H9 (cell line): ENCODE data around the gene PPARG. TPM values are rescaled to one million over a fixed set of nuclear protein-coding genes. Genes with fewer than 3 reads are reported as not detected.

Experiments
- DNase-seq: peaks from one replicate; pipeline ENCODE4 v3.0.0-alpha.2; 2017
- H2AFZ ChIP-seq: one replicate; pipeline ENCODE4 v1.6.1; 2013; ENCODE audit warnings: mild to moderate bottlenecking, low read length, control low read depth, moderate library complexity
- H2AK5ac ChIP-seq: 2 replicates; pipeline ENCODE4 v1.6.1; 2013; ENCODE audit warnings: low read length, control low read depth, mixed read lengths; ENCODE audit not compliant: insufficient read length
- H2BK120ac ChIP-seq: one replicate; pipeline ENCODE4 v1.6.1; 2013; ENCODE audit warnings: low read depth, mild to moderate bottlenecking, low read length, control low read depth, inconsistent platforms; ENCODE audit not compliant: poor library complexity, severe bottlenecking
- H2BK12ac ChIP-seq: 2 replicates; pipeline ENCODE4 v1.6.1; 2013; ENCODE audit warnings: low read length, control low read depth, mixed read lengths, low read depth; ENCODE audit not compliant: insufficient read length
- H2BK15ac ChIP-seq: 2 replicates; pipeline ENCODE4 v1.6.1; 2013; ENCODE audit warnings: low read depth, low read length, control low read depth
- H2BK20ac ChIP-seq: one replicate; pipeline ENCODE4 v1.6.1; 2013; ENCODE audit warnings: low read depth, mild to moderate bottlenecking, low read length, control low read depth, inconsistent platforms; ENCODE audit not compliant: poor library complexity, severe bottlenecking
- H2BK5ac ChIP-seq: 2 replicates; pipeline ENCODE4 v1.6.1; 2013; ENCODE audit warnings: low read length, control low read depth, mixed read lengths; ENCODE audit not compliant: insufficient read length
- H3K14ac ChIP-seq: 2 replicates; pipeline ENCODE4 v1.6.1; 2013; ENCODE audit warnings: low read length, control low read depth; ENCODE audit not compliant: insufficient read depth
- H3K18ac ChIP-seq: 2 replicates; pipeline ENCODE4 v1.6.1; 2013; ENCODE audit warnings: low read depth, mild to moderate bottlenecking, mixed read lengths, low read length, control low read depth; ENCODE audit not compliant: insufficient read length
- H3K23ac ChIP-seq: 2 replicates; pipeline ENCODE4 v1.6.1; 2013; ENCODE audit warnings: low read length, control low read depth, mixed read lengths, low read depth; ENCODE audit not compliant: insufficient read length
- H3K23me2 ChIP-seq: 2 replicates; pipeline ENCODE4 v1.6.1; 2013; ENCODE audit warnings: low read depth, mild to moderate bottlenecking, mixed read lengths, low read length, control low read depth; ENCODE audit not compliant: insufficient read length, poor library complexity, severe bottlenecking
- H3K27ac ChIP-seq: 2 replicates; pipeline ENCODE4 v1.5.1; 2013; ENCODE audit warnings: low read length, control low read depth, mixed read lengths, low read depth; ENCODE audit not compliant: insufficient read length
- H3K27me3 ChIP-seq: 2 replicates; pipeline ENCODE4 v1.6.1; 2013; ENCODE audit warnings: low read length, control low read depth, inconsistent platforms; ENCODE audit not compliant: insufficient read depth
- H3K4ac ChIP-seq: 2 replicates; pipeline ENCODE4 v1.6.1; 2013; ENCODE audit warnings: low read depth, mild to moderate bottlenecking, control low read depth, inconsistent platforms, low read length, moderate library complexity
- H3K4me1 ChIP-seq: 2 replicates; pipeline ENCODE4 v1.6.1; 2013; ENCODE audit warnings: low read length, control low read depth, inconsistent platforms; ENCODE audit not compliant: insufficient read depth
- H3K4me2 ChIP-seq: 2 replicates; pipeline ENCODE4 v1.6.1; 2013; ENCODE audit warnings: low read length, control low read depth, mixed read lengths; ENCODE audit not compliant: insufficient read length, insufficient read depth
- H3K56ac ChIP-seq: 2 replicates; pipeline ENCODE4 v1.6.1; 2013; ENCODE audit warnings: low read depth, mild to moderate bottlenecking, mixed read lengths, low read length, control low read depth; ENCODE audit not compliant: insufficient read length
- H3K79me1 ChIP-seq: 2 replicates; pipeline ENCODE4 v1.6.1; 2013; ENCODE audit warnings: low read depth, mild to moderate bottlenecking, moderate library complexity, low read length, control low read depth, inconsistent platforms; ENCODE audit not compliant: insufficient read depth, poor library complexity, severe bottlenecking
- H3K79me2 ChIP-seq: 2 replicates; pipeline ENCODE4 v1.6.1; 2013; ENCODE audit warnings: low read length, control low read depth, inconsistent platforms; ENCODE audit not compliant: insufficient read depth
- H3K9ac ChIP-seq: 2 replicates; pipeline ENCODE4 v1.6.1; 2013; ENCODE audit warnings: low read length, control low read depth, mixed read lengths; ENCODE audit not compliant: insufficient read length; ENCODE audit errors: extremely low read depth
- H3K9me3 ChIP-seq: one replicate; pipeline ENCODE4 v1.6.1; 2013; ENCODE audit warnings: low read depth, low read length, inconsistent platforms; ENCODE audit not compliant: control insufficient read depth
- H3T11ph ChIP-seq: one replicate; pipeline ENCODE4 v1.6.1; 2013; ENCODE audit warnings: mild to moderate bottlenecking, low read length, control low read depth, inconsistent platforms
- H4K20me1 ChIP-seq: one replicate; pipeline ENCODE4 v1.6.1; 2013; ENCODE audit not compliant: control insufficient read depth, insufficient read length, insufficient read depth
- H4K5ac ChIP-seq: 2 replicates; pipeline ENCODE4 v1.6.1; 2013; ENCODE audit warnings: low read depth, mild to moderate bottlenecking, mixed read lengths, low read length, control low read depth; ENCODE audit not compliant: insufficient read length
- H4K8ac ChIP-seq: replicated peaks from 2 replicates; pipeline ENCODE4 v1.6.1; 2013; ENCODE audit warnings: low read length, control low read depth, mixed read lengths, low read depth; ENCODE audit not compliant: insufficient read length
- H4K91ac ChIP-seq: 2 replicates; pipeline ENCODE4 v1.6.1; 2013; ENCODE audit warnings: low read depth, mild to moderate bottlenecking, moderate library complexity, mixed read lengths, low read length, control low read depth; ENCODE audit not compliant: insufficient read length
- H3K27ac Mint-ChIP-seq, 3 experiments: 2 replicates in 2 of 3; 3 replicates in 1 of 3; pipeline ENCODE4 v1.8.0; 2020 to 2021; ENCODE audit warnings: mixed read lengths in 3 of 3, mild to moderate bottlenecking in 1 of 3, moderate library complexity in 1 of 3
- H3K27me3 Mint-ChIP-seq: 2 replicates; pipeline ENCODE4 v1.8.0; 2021; ENCODE audit warnings: low read depth, mild to moderate bottlenecking, moderate library complexity, mixed read lengths
- H3K36me3 Mint-ChIP-seq, 3 experiments: 2 replicates in 2 of 3; 3 replicates in 1 of 3; pipeline ENCODE4 v1.8.0; 2020 to 2021; ENCODE audit warnings: low read depth in 3 of 3, mixed read lengths in 3 of 3; ENCODE audit not compliant: insufficient read depth in 1 of 3
- H3K4me1 Mint-ChIP-seq, 2 experiments: 2 replicates each; pipeline ENCODE4 v1.8.0; 2020; ENCODE audit warnings: mixed read lengths in 2 of 2
- H3K4me3 Mint-ChIP-seq, 2 experiments: 2 replicates in 1 of 2; 3 replicates in 1 of 2; pipeline ENCODE4 v1.8.0; 2020 to 2021; ENCODE audit warnings: mild to moderate bottlenecking in 2 of 2, mixed read lengths in 2 of 2, moderate library complexity in 1 of 2
- H3K9me3 Mint-ChIP-seq, 2 experiments: 2 replicates in 1 of 2; 3 replicates in 1 of 2; pipeline ENCODE4 v1.8.0; 2020; ENCODE audit warnings: mild to moderate bottlenecking in 2 of 2, mixed read lengths in 2 of 2, moderate library complexity in 1 of 2
- CTCF ChIP-seq: fragments of 200-600 bp; sonication (generic); conservative IDR thresholded peaks from 3 replicates; pipeline ENCODE4 v1.8.0; 2021; ENCODE audit warnings: antibody characterized with exemption, mild to moderate bottlenecking
- WGBS: extraction: QIAGEN DNeasy Blood & Tissue Kit; methylation state at CpG from one replicate; pipeline ENCODE4 v1.1.7; 2013; ENCODE audit warnings: missing lambda C conversion rate, low lambda C conversion rate, mixed read lengths; ENCODE audit not compliant: insufficient read length; ENCODE audit errors: extremely low coverage; 5-methylcytosine and 5-hydroxymethylcytosine counted together
- total RNA-seq: library from RNA; stranded (reverse); gene quantifications from 2 replicates; pipeline ENCODE4 v1.2.1, GENCODE V29; 2021

PPARG gene
- total RNA-seq, 1 experiment from 2014 or later = 0.42 TPM

- no peaks in the 10 kb centered on the region for H3K36me3 Mint-ChIP-seq
- no peak overlapping the region for H3K14ac ChIP-seq
- H3K27ac ChIP-seq = no peak overlapping the region
- H3K23me2 ChIP-seq = no peaks in the 10 kb centered on the region
- no peak overlapping the region for H2AK5ac ChIP-seq
- H4K20me1 ChIP-seq = no peaks in the 10 kb centered on the region
- no peak for DNase-seq
- no peak overlapping the region for H3K9ac ChIP-seq
- no peaks in the 10 kb centered on the region for H3K27me3 ChIP-seq
- no peaks in the 10 kb centered on the region for H3K79me2 ChIP-seq
- no peaks in the 10 kb centered on the region for H3K4me1 ChIP-seq
- H3K9me3 Mint-ChIP-seq = no peaks in the 10 kb centered on the region
- no peak overlapping the region for H3K27ac Mint-ChIP-seq
- no peak overlapping the region for H3T11ph ChIP-seq
- H3K23ac ChIP-seq = no peak overlapping the region
- H3K56ac ChIP-seq = no peak overlapping the region
- no peak overlapping the region for H2AFZ ChIP-seq
- no peak overlapping the region for H2BK5ac ChIP-seq
- no peak overlapping the region for H3K4me3 Mint-ChIP-seq
- no peaks in the 10 kb centered on the region for H3K79me1 ChIP-seq
- no peak overlapping the region for H4K8ac ChIP-seq
- H3K4me2 ChIP-seq = no peak overlapping the region
- H4K91ac ChIP-seq = no peak overlapping the region
- no peak overlapping the region for H3K18ac ChIP-seq
- H3K4me1 Mint-ChIP-seq = peaks cover 14 to 22% of the 10 kb centered on the region in 2 experiments
- H2BK20ac ChIP-seq = no peak overlapping the region
- H3K4ac ChIP-seq = no peak overlapping the region
- WGBS = no CpG with 5 or more reads among the region's 4 CpGs
- no peak overlapping the region for H4K5ac ChIP-seq
- H3K27me3 Mint-ChIP-seq = peaks cover 28% of the 10 kb centered on the region
- TF ChIP-seq CTCF = no peak
- H2BK120ac ChIP-seq = no peak overlapping the region
- no peak overlapping the region for H2BK12ac ChIP-seq
- H3K9me3 ChIP-seq = no peaks in the 10 kb centered on the region
- H2BK15ac ChIP-seq = no peak overlapping the region
Observed at GRCh38 chr3:12447075-12447474, 158.2 kb downstream of the PPARG start.
